HG03378 (cell line): ENCODE data around the gene MAT2B.

Source experiments
- ATAC-seq: cut with Tn5 transposase; IDR thresholded peaks from one replicate; pipeline ENCODE4 v1.9.1; 2021; ENCODE audit warnings: mild to moderate bottlenecking, moderate library complexity; ENCODE audit not compliant: unreplicated experiment

The MAT2B gene

DNA sequence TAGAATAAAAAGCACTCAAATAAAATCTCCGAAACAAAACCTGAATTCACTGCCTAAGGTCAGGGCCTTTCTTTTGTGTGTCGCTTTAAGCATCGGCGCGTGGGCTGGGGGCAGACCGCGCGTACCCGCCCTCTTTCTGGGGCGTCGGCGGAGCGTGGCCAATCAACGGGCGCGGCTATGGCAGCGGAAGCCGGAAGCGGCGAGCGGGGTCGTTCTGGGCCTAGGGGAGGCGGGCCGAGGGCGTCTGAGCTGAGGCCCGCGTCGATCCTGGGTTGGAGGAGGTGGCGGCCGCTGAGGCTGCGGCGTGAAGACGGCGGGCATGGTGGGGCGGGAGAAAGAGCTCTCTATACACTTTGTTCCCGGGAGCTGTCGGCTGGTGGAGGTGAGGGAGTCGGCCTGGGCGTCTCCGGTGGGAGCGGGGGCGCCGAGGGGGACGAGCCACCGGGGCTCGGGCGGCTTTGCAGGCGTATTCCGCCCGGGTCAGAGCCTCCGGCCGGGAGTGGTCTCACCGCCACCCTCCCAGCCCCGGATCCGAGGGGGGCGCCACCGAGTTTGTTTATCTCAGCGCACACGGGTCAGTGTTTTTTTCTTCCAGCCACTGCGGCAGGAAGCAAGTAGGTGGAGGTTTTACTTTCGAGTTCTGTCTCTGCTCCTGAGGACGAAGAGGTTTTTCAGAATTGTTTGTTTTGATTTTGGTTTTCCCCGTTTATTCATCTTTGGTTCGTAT is at the start of gene MAT2B:
MAT2B (plus strand) TSS at position 252 of the 727 bp plus-strand sequence; CDS start at position 320, 68 bp downstream.
- ATAC-seq, result peak; percentile 85

DNA sequence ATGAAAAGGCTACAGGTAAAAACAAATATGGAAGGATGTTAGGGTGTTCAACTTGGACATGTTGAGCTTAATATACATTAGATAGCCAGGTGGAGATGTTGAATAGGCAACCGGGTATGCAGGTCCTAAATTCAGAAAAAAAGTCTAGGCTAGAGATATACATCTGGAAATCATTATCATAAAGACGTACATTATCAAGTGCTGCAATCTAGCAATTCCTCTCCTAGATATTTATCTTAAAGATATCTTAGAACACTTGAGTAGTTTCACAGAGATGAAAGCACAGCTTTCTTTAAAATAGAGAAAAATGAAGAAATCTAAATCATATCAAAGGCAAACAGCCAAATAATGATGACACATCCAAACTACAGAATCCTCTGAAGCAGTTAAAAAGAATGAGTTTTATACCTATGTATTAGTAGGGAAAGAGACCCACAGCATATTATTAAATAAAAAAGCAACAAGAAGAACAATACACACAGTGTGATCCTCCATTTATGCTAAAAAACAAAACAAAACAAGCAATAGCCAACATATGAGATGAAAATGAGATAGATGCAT is 49.3 kb upstream of the MAT2B start:
- ATAC-seq, result no peak

DNA sequence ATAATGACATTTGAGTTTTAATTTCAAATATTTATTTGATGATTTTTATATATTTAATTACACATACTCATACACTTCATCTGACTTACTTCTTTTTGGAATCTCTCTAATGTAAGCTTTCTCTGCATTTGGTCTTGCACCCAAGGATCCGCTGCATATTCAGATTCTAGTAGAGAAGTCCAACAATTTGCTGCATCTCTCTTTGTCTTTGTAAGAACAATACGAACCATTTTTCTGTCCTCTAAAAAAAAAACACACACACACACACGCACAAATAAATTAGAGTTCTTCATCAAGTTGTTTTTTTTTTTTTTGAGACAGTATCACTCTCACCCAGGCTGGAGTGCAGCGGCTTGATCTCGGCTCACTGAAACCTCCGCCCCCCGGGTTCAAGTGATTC is 48.6 kb upstream of the MAT2B start:
- ATAC-seq, result no peak

DNA sequence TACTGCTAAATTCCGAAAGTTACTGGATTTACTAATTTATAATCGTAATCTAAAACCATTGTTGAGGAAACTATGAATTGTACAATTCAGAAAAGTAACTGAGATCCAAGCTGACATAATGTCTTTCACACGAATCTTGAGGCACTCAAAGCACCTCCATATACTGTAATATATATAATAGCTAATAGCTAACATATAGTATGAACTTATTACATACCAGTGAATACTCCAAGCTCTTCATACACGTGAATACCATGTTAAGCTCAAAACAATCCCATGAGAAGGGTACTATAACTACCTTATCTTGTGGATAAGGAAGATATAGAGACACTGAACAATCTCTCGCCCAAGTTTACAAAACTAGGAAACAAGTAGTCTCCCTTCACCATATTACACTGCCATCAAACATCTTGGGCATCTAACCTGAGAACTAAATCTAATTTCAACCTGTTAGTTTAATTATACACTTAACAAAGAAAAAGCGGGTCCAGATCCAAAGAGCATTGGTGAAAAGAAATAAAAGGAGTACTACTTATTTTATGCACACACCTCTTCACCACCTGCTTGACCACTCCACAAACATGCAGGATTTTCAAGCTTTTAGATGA is 46.5 kb upstream of the MAT2B start:
- no peak for ATAC-seq

DNA sequence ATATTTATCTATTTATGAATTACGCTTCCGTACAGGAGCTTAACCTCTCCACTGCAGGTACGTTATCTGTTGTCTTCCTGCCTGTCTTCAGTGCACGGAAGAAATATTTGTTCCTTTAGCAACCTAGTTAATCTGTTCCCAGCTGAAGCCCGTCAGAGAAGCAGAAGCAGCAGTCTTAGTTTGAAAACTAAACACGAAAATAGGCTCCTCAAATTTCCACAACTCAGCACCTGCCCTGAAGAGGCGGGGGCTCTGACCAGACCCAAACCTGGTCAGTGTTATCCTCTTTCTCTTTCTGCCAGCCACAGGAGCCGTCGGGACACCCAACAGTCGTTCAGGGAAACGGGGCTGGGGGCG is 46.0 kb upstream of the MAT2B start:
- peak; percentile 0 for ATAC-seq

DNA sequence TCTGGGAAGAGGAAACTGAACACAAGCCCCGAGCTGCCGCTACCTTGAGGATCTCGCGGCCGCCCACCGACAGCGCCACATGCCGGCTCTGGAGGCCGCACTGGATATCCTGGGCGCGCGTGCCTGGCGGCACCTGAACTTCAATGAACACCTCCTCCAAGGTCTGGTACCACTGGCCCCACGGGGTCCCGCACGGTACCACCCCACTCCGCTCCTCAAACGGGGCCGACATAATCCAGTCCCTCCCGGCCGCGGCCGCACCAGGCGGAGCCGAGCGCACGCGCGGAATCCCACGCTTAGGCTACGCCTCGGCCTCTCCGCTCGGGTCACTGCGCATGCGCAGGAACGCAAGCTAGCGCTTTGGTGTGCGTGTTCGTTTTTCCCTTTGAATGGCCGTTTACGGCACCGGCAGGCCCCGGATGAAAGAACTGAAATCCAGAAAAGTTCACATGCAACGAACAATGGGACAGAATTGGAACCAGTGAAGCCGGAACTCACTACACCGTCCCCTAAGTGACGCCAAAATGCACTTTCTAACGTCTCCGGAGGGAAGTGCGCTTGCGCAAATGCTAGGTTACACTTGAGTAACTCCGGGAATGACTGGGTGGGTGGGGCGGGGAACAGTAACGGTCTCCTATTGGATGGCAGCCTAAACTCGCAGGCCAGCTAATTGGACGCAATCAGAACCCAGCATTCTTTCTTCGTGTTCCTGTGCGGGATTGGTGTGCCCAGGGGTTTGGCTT is 45.4 kb upstream of the MAT2B start, which contains the start of gene NUDCD2:
NUDCD2 (minus strand) TSS at position 284 of the 743 bp plus-strand sequence; CDS start at position 232, 52 bp downstream.
- ATAC-seq, result peak; percentile 80

DNA sequence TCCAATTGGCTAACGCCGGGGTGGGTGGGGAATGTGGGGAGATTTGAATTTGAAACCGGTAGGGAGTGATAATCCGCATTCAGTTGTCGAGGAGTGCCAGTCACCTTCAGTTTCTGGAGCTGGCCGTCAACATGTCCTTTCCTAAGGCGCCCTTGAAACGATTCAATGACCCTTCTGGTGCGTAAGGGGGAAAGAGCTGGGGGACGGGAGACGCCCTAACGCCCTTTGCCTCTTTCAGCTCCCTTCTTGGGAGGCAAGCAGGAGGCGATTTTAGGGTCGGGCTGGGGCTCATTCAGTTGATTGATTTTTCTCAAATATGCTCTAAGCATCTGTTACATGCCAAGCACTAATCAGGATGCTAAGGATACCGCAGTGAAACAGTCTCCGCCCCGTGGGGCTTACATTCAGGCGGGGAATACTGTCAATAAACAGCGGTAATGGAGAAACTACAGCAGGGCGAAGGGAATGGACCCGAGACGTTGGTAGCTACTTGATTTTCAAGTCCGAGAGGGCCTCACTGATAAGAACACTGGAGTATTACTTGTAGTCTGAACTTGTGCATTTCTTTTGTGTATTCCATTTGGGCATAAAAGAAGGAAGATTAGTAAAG is 44.8 kb upstream of the MAT2B start, which contains the start of gene HMMR:
HMMR (plus strand) TSS at position 71 of the 610 bp plus-strand sequence; CDS start at position 132, 61 bp downstream.
- no peak for ATAC-seq

DNA sequence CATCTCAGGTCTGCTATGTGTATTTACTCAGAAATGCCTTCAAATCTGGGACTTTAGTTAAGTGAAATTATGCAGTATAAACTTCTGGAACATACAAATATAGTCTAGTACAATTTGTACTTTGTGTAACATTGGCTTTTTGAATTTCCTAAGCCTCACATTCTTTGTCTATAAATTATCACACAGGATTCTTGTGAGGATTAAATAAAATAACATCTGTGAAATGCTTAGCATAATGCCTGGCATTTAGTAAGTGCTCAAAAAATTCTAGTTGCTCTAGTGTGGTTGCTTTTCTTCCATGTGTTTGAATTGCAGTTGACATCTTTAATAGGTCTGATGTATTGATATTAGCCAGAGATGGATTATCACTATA is 42.4 kb upstream of the MAT2B start:
- ATAC-seq, result no peak

DNA sequence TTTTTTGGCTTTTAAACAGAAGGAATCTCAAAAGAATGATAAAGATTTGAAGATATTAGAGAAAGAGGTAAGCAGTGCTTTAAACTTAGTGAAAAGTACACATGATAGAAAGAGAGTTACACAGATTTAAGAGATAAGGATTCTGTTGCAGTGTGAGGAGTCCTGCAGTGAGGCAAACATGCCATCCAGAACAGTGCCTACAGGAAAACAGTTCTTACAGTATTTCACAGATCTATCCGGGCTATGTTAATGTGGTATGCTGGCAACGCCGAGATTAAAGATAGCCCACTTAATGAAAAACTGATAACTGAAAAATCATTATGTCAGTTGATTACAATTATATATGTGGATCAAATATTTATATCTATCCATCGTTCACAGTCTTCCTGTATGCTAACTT is 37.7 kb upstream of the MAT2B start:
- ATAC-seq, result no peak

DNA sequence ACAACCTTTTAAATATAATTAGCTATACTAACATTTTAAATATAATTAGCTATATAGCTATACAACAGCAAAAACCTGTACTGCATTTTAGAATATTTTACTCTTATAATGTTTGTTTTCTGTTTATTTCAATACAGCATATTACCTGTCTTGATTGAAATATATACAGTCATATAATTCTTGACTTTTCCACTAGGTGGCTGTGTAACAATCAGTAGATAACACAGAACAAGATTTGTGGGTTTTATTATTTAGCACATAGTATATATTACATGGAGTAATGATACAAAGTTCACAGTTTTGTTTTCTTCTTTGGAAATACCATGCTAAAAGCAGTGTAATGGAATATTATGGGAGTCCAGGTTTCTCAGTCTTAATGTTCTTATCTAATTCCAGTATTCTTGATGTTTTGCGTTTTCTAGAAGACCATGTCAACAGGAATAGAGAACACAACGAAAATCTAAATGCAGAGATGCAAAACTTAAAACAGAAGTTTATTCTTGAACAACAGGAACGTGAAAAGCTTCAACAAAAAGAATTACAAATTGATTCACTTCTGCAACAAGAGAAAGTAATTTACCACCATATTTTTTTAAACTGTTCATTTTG is 31.7 kb upstream of the MAT2B start:
- peak; percentile 94 for ATAC-seq

DNA sequence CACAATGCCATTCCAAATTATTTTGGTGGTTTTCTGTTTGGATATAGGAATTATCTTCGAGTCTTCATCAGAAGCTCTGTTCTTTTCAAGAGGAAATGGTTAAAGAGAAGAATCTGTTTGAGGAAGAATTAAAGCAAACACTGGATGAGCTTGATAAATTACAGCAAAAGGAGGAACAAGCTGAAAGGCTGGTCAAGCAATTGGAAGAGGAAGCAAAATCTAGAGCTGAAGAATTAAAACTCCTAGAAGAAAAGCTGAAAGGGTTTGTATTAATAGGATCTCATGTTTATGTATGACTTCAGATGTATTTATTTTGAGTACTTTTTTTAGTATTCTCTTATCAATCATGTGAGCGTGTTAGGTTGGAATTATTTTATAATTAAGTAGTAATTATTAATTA is 30.0 kb upstream of the MAT2B start:
- ATAC-seq, result no peak

DNA sequence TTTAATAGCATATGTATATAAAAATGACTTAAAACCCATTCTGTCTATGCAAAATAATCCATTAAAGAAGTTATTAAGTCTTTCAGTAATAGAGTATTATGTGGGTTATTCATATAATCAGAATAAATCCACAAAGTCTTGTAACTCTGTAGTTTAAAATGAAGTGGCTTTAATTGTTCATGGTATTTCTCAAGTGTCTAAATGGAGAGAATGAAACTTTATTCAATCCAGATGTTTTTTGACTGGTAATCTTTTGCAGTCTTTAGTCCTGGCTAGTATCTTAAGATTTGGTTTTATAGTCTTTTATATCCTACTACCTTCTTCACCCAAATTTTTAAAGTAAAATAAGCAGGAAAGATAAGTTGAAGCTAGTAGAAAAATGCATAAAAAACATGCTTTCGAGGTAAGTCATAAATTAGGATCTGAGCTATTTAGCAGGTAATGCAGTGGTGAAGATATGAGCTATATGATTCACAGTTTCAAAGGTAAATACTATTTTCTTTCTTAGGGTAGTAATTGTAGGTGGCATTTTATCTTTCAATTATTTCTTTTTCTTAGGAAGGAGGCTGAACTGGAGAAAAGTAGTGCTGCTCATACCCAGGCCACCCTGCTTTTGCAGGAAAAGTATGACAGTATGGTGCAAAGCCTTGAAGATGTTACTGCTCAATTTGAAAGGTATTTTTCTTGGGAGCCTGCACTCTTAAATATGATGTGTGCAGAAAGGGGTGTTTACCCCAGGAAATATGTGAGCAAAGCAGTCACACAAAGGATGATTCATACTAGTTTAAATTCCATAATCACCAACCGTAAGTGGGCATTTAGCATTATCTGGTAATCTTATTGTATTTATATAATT is 27.1 kb upstream of the MAT2B start:
- ATAC-seq, result no peak

DNA sequence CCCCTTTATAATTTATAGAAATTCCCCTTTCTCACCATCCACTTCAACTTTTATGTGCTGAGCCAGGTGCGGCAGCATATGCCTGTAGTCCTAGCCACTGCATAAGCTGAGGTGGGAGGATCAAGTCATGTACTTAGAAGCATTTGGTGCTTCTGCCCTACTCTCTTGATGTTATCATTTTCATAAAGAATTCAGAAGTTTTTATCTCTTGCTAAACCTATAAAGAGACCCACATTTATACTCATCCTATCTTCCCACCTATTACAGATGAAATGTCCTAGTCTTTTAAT is 26.5 kb upstream of the MAT2B start:
- ATAC-seq, result no peak

DNA sequence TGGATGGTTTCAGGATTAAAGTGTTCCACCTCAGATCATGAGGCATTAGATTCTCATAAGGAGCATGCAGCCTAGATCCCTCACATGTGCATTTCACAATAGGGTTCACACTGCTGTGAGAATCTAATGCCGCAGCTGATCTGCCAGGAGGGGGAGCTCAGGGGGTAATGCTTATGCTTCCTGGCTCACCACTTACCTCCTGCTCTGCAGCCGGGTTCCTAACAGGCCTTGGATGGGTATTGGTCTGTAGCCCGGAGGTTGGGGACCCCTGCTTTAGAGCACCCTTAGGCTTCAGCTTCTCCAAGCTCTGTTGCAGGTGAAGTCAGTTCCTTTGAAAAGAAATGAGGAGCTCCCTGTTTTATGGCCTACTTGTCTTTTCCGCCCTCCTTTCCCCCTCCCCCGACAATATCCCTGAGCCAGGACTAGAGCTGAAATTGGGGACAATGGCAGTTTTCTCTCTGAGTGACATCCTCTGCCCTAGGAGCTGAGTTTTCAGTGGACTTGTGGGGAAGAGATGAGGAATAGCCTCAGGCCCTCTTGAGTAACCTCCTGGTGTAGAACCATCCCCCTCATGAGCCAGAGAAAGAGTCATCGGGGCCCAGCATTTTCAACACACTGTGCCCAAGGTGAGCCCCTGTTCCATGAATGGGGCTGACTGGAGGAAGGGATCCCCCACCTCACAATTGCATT is 16.2 kb upstream of the MAT2B start:
- ATAC-seq, result no peak

DNA sequence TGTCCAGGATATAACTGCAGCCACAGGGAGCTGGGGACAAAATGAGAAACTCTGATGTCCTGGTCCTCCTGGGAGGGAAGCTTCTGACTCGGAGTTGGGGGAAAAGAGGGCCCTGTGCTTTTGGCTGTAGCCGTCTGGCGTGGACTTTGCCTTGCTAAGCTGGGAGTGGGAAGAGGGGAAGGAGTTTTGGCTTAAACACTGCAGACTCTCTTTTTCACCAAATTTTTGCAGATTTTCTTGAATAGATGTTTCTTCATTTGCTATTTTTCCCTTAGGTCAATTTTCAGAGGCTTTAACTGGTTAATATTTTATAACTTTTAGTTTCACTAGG is 15.7 kb upstream of the MAT2B start:
- ATAC-seq, result no peak

DNA sequence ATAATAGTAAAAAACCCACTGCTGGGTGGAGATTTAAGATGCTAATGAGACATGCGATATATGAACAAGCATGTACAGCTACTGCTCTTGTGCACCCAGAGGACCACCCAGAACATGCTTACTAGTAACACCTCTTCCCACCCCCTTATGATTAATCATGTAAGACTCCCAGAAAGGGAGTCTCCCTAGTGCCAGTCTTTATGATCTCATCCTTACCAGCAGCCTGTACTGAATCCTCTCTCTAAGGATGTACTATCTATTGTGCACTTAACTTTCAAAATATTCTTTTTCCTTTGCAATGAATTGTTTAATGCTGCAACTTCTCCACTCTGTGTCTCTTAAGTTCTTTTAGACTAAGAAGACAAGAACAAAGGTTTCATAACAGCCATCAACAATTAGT is 9.1 kb upstream of the MAT2B start:
- no peak for ATAC-seq

DNA sequence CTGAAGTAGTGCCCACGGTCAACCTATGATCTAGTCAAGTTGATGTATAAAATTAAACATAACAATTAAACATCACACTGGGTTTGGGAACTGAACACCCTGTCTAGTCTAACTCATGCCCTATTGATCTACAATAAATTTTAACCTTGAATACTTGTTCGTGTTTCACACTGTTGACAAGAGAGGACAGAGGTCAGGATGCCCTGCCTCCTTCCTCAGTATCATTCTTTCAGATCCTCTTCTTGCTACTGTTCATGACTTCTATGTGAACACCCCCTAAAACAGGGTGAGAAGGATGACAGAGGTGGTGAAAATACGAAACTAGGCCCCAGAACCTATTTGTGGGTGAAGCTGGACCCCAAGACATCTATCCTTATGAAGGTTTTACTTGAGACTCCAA is 8.1 kb upstream of the MAT2B start:
- ATAC-seq, result peak; percentile 50

DNA sequence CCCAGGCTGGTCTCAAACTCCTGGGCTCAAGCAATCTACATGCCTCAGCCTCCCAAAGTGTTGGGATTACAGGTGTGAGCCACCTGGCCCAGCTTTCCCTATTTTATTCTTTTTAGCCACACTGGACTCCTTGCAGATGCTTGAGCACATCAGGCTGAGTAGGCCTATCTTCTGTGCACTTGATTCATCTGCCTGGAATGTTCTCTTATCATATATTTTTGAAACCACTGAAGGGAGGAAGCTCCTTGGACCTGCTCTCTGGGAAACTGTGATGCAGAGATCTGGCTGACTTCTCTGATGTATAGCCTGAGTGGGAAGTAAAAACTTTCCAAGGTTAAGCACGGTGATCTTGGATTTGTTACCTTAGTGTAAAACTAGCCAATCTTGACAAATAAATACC is 6.5 kb upstream of the MAT2B start:
- ATAC-seq, result no peak

DNA sequence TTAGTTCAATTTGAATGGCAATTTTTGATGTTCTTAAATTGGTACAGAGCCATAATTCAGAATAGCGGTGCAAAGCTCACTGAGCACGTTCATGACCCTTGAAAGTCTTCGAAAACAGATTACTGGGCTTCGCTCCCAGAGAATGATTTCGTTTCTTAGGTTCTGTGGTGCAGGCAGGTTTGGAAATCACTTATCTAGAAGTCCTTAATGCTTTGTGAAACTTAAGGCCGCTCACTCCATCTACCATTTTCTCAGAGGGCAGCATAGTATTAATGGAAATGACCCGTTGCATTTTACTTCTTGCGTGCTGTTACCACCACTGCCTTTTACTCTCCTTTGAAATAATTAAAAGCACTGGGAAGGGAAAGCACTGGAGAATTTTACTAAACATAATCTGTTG is 2.9 kb upstream of the MAT2B start:
- ATAC-seq, result no peak
